GM10266 (cell line): ENCODE measurements around the gene SECTM1.

ENCODE experiments used
- DNase-seq: peaks from one replicate; pipeline ENCODE4 v3.0.0; 2012; ENCODE audit errors: extremely low spot score
- TF ChIP-seq, protein P1 (sequence below): IDR thresholded peaks from 2 replicates; pipeline ENCODE4 v1.5.1; 2012; ENCODE audit warnings: mild to moderate bottlenecking, low read depth; ENCODE audit not compliant: control insufficient read depth, insufficient read depth; ENCODE audit errors: missing control alignments

The SECTM1 gene

DNA sequence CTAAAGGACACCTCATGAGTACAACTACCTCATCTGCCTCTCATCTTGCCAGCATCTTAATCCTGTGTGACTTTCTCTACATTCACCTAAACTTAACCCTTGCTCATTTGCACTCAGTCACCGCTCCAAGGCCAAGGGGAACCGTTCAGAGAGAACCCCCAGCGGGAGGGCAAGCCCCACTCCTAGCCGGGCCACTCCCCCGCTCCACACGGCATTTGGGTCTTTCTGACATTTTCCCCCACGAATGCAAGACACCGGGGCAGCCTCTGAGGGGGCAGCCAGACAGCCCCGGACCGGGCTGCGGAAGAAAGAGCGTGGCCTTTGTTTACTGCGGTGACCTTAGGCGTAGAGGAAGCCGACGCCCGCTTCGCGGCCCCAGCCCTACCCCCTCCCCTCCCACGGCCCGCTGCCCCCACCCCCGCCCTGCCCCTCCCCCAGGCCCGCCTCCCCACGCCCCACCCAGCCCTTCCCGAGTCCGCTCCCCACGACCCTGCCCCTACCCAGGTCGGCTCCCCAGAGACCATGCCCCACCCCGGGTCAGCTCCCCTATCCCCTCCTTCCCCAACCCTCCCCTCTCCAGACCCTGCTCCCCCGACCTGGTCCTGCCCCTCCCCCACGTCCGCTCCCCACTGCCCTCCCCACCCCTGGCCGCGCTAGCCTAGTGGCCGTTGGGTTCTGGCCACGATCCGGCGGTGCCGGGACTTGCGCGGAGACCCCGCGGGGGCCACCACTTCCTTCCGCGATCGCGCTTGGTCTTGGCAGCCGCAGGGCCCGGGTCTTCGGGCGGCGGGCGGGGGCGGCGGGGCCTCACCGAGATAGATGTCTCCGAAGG lies 60.9 kb downstream of the SECTM1 start:
- peak; percentile 69 for DNase-seq

DNA sequence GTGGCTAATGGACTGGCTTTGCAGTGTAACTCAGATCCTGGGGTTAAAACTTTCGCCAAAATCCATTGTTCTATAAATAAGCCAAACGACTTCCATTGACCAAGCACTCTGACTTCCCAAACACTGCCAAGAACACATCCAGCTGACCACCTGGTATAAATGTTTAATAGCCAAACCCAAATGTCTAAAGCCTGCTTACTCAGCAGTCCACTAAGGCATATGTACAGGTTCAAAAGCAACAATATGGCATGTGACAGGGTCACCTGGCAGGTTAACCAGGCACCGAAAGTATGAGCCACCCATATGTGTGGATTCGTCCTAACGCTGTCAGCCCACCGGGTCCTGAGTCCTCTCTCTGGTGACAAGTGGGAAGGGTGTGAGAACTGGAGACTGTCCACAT lies 62.2 kb downstream of the SECTM1 start:
- TF ChIP-seq, protein P1, sequence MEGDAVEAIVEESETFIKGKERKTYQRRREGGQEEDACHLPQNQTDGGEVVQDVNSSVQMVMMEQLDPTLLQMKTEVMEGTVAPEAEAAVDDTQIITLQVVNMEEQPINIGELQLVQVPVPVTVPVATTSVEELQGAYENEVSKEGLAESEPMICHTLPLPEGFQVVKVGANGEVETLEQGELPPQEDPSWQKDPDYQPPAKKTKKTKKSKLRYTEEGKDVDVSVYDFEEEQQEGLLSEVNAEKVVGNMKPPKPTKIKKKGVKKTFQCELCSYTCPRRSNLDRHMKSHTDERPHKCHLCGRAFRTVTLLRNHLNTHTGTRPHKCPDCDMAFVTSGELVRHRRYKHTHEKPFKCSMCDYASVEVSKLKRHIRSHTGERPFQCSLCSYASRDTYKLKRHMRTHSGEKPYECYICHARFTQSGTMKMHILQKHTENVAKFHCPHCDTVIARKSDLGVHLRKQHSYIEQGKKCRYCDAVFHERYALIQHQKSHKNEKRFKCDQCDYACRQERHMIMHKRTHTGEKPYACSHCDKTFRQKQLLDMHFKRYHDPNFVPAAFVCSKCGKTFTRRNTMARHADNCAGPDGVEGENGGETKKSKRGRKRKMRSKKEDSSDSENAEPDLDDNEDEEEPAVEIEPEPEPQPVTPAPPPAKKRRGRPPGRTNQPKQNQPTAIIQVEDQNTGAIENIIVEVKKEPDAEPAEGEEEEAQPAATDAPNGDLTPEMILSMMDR = no peak
- DNase-seq = no peak

More for the DNA sequence above, 60.9 kb downstream of the SECTM1 start:
- TF ChIP-seq, protein P1 = no peak
